CD4-positive, alpha-beta T cell treated with Interleukin-17A for 4 hours (primary cell): ENCODE results near the gene CORO2A.
"Not testable (repeated sequence)": the region's sequence is repeated elsewhere in the genome, so short reads cannot be mapped to it uniquely, and the experiment has no call there.

Experiments used
- DNase-seq: peaks from one replicate; pipeline ENCODE4 v3.0.0-alpha.2; 2020; ENCODE audit warnings: mixed read lengths

CORO2A gene

DNA sequence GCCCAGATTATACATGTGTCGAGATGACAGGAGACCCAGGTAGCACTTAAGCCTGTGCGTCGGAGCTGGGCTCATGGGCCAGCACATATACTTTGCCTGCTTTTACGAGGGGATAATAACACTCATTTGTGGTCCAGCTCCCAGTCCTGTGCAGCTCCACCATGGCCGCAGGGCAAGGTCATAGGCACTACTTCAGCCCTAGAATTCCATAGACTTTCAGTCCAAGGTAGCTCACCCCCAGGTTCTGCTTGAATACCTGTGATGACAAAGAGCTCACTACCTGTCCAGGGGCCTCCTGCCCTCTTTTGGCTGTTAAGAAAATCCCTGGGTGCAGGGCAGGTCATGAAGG, 1.7 kb downstream of the CORO2A start:
- no peak for DNase-seq

DNA sequence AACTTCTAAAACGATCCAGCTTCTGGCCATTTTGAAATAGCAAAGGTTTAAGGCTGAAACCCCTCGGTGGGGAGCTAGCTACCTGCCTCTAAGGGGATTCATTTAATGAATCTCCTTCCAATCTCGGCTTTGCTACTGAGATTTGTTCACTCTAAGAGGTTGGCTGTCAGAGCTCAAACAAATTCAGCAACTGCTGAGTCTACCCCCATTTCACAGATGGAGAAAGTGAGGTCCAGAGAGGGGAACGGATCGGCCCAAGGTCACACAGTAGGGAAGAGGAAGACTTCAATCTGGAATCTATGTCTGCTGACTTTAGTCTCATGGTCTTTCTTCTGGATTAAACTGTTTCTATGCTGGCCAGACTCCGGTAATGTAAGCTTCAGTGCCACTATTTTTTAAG, 3.0 kb downstream of the CORO2A start:
- DNase-seq: no peak

DNA sequence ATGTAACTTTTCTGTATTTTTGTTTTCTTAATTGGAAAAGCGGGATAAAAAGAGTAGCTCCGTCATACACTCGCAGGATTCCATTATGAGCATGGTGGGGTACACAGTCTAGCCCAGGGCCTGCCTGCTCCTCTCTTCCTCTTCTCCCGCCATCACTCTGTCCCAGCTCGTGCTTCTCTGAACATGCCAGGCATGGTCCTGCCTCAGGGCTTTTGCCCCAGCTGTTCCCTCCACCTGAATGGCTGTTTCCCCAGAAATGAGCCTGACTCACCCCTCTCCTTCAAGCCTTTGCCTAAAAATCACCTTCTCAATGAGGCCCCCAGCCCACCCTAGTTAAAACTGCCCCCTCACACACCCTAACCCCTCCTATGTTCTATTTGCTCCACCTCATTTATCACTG, 4.5 kb downstream of the CORO2A start:
- DNase-seq: no peak

DNA sequence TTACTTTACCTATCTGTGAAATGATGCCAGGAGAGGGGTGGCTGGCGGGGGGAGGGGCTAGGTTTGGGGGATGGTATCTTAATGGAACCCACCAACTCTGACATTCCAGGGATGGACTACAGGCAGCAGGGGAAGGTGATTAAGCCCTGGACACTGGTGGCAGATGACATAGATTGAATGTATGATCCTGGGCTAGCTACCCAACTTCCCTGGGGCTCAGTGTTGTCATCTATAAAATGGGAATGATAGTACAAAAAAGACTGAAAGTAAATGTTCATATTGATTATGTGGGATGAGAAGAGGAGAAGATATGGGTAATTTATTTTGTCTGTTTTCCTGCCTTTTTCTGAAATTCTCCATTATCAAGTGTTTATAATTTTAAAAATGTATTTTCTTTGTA, 6.2 kb downstream of the CORO2A start:
- no peak for DNase-seq

DNA sequence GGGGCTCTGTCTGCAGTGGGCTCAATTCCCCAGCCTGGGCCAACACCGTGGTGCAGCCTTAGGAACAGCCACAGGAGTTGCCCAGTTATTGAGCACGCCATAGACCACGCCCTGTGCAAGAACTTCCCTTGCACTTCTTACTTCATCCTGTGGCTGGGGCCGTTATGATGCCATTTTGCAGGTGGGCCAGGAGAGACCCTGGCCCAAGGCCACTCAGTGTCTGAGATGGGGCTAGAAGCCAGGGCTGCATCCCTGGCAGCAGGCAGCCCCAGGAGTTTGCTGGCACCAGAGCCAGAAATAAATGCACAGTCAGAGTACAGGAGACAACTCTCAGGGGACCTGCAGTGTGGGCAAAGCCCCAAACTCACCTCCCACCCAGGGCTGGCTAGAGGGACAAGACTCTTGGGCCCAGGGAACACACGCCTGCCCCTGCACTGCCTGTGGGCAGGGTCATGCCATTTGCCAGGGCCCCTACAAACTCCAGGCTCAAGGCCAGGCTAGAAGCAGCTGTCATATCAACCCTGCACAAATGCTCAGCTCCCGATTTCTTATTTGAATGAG, 6.7 kb downstream of the CORO2A start:
- no peak for DNase-seq

DNA sequence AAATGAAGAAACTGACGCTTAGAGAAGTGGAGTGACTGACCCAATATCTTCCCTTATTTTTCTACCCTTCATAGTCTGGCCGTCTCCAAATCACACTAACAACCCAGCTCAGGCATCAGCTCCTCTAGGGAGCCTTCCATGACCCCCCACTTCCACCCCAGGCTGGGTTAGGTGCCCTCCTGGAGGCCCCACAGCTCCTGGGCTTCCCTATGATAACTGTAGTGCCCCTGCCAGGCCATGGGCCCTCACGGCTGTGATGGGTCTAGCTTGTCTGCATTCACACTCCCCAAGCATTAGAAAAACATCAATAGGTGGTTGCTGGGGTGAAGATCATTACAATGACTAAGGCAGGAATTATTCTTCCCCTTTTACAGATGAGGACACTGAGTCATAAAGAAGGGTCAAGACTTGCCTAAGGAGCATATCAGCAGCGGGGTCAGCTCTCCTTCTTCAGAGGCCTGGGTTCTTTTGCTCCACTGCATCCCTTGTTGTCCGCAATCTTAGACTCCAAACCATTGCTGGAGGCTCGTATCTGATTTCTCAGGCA, 7.3 kb downstream of the CORO2A start:
- DNase-seq: no peak

DNA sequence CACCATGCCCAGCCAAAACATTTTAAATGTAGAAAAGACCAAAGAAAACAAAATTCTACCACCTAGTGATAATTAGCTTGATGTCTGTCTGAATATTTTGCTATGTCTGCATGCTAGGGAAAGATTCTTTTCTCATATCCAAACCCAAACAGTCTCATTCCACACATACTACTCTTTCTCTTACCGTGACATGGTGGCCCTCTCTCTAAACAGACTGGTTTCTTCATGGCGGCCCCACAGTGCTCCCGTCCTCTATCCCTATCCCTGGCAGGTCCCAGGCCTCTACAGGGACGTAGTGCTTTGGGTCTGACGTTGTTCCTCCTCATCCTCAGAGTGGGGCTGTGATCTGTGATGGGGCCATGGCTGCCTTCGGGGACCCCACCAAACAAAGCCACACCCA, 8.1 kb downstream of the CORO2A start:
- no peak for DNase-seq

DNA sequence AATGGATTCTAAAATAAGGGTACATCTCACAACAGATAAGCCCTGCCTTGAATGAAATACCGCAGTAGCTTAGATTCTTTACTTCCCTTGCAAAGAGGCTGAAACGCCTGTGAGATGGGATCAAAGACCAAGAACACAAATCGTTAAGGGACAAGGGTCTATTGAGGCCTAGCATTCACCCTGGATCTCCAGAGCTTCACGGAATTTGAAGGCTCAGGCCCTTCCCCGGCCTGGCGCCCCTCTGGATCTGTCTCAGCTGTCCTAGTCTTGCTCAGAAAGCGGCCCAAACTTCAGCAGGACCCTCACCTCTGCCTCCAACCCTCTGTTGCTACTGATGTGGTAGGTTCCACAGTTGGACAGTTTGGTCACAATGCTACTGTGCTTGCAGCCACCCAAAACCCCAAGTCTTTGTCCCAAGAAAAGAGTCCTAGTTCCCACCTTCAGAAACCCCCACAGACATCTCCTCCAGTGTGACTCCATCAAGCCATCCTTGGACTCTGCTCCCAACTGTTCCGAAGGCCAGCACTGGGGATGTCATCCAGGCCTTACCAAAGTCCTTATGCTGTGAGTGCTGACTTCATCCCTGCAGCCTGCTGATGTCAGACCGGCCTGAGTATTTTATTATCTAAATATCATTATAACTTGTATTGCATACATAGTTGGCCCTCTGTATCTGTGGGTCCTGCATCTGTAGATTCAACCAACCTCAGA, 9.4 kb downstream of the CORO2A start:
- DNase-seq: no peak

DNA sequence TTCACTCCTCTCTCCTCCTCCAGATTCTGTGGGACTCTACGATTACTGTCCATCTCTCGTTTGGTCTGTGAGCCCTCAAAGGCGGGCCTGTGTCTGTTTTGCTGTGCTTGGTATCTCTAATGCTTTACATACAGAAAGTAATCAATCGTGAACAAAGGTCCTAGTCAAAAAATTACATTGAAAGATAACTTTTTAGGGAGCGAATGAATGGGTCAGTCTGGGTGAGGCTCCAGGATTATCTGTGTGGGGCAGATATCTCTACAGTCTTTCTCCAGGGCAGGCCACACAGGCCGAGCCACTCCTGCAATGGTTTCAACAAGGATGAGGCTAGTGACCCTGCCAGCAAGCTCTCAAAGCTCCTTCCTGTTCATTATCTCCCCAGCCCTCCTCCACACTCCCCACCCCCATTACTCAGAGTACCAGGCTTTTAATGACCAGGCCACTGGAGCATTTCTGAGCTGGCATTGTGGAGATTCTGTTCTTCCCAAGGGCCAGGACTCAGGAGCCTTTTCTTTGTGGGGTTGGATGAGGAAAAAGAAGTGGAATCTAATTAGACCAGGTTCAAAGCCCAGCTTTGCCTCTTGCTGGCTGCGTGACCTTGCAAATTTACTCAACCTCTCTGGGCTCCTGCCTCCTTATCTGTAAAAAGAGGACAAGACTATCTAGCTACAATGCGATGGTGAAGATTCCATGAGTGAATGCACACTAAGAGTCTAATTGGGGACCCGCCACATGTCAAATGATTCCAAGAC, 10.2 kb downstream of the CORO2A start:
- no peak for DNase-seq

DNA sequence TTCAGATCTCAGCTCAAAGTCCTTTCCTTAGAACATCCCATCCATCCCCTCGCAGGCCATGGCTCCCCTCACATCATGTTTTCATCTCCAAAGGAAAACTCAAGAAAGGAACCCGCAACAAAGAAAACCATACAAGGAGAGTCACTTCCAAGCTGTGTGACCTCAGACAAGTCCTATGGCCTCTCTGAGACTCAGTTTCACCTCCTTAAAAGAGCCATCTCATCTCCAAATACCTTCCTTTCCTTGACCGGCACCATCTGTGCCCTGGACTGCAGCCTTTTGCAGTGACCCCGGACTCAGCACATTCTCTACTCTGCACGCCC, 10.7 kb downstream of the CORO2A start:
- no peak for DNase-seq

DNA sequence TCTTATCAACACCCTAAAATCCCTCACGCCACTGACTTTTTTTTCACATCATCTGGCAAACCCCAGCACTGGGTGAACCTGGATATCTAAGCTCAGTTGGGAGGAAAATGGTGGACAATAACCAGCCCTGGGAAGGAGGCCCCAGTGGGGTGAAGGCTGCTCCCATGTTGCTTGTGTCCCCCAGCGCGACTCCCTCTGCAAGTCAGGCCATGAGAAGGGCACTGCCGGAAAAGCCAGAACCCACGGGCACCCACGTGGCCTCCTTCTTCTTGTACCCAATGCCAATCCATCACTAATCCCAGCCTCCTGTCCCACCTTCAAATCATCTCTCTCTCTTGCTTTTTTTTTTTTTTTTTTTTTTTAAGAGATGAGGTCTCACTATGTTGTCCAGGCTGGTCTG, 11.4 kb downstream of the CORO2A start:
- no peak for DNase-seq

DNA sequence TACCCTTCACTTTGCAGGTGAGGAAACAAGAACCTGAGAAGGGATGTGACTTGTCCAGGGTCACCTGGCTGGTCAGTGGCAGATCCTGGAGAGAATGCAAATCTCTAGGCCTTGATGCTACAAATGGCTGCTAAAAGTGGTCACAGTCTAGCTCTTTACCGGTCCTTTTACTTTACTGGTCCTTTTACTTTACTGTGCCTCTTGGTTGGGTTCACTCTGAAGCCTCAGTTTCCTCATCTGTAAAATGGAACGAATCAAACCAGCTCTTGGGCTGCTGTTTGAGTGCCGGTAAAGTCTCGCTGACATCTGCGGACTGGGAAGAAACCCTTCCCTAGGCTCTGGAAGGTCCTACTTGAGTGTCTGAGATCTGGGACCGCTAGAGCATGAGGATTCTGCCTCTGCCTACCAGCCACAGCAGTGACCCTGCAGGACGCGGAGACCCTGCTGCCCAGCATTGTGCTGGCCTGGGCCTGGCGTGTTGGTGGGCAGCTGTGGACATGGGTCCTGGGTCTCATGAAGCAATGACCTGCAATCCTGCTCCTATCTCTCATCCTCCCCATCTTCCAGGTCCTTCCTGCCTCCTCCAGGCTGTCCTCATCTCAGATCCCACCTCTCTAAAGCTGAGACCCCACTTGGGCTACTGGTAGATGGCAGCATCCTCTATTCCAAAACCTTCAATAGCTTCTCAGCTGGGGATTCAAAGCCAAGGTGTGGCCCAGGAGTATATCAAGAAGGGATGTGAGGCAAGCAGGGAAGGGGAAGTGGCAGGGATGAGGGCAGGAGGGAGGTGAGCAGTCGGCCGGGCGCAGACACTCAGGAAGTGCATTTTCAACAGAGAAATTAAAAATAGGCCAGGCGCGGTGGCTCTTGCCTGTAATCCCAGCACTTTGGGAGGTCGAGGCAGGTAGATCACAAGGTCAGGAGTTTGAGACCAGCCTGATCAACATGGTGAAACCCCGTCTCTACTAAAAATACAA, 13.3 kb downstream of the CORO2A start:
- DNase-seq: no peak

DNA sequence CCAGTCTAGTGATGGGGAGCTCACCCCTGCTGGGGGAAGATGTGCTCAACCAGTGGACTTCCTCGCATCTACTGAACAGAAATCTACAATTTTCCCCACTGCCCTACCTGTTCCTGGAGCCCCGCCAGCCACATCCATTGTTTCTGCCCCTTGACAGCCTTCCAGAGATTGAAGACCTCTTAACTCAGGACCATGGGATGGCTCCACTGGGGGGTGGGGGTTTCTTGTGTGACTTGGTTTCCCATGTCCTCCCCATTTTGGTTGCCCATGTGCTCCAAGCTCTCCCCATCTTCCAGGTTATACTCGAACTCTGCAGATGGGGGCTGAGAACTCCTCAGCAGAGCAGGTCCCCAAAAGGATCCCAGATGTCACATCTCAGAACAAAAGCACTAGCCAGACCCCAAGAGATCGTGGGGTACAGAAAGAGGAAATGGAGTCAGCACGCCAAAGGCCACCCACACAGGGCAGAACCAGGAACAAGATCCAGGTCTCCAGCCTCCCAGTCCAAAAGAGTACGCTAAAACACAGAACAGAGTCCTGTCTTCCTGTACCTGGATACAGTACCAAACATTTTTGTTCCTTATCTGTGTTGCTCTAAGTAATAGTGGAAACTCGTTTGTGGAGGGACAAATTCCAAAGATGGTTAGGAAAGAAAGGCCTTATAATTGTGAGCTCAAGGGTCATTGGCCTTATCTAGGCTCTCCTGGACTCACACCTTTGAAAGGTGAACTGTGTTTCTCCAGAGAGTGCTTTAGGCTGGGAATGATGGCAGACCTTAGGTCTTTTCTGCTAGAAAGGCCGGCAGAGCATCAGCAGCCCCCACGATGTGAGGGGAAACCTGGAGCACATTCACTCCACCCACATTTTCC, 15.8 kb downstream of the CORO2A start:
- no peak for DNase-seq

DNA sequence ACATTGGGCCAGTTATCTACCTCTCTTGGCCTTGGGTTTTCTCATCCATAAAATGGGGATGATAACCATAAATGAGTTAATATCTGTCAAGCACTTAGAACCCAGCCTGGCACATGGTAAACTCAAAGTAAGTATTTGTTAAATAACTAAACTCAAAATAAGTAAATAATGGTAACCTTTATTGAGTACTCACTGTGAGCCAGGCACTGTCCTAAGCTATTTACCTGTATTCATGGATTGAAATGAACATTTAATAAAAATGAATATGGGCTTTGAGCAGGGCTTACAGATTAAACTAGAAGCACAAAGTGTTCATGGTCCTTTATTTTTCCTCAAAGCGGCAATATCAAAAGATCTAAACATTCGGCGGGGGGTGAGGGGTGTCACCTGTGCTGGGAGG, 16.7 kb downstream of the CORO2A start:
- no peak for DNase-seq

DNA sequence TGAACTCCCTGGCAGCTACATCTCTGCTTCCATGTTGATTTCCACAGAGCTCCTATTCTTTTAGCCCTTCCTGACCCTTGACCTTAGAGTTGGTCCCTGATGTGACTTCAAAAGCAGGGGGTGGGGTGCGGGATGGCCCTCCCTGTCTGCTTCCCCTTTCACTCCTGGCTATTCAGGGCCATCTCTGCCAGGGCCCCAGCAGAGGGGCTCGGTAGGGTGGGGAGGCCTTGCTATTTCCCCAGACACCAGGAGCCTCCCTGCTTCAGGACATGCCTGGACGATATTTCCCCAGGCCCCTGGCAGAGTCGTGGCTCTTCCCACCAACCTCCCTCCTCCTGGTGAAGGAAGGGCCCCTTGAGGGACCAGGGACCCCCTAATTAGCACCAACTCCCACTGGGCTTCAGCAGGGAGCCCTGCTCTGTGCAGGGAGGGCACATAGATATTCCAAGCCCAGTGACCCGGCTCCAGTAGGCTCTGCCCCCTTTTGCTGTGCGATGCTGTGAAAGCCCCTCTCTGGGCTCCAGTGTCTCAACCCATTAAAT, 17.3 kb downstream of the CORO2A start:
- no peak for DNase-seq

DNA sequence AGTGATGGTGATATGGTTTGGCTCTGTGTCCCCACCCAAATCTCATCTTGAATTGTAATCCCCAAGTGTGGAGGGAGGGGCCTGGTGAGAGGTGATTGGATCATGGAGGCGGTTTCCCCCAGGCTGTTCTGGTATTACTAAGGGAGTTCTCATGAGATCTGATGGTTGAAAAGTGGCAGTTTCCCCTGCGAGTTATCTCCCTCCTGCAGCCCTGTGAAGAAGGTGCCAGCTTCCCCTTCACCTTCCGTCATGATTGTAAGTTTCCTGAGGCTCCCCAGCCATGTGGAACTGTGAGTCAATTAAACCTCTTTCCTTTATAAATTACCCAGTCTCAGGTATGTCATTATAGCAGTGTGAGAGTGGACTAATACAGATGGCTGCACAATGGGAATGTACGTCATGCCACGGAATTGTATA, 17.9 kb downstream of the CORO2A start:
- DNase-seq: not testable (repeated sequence)

DNA sequence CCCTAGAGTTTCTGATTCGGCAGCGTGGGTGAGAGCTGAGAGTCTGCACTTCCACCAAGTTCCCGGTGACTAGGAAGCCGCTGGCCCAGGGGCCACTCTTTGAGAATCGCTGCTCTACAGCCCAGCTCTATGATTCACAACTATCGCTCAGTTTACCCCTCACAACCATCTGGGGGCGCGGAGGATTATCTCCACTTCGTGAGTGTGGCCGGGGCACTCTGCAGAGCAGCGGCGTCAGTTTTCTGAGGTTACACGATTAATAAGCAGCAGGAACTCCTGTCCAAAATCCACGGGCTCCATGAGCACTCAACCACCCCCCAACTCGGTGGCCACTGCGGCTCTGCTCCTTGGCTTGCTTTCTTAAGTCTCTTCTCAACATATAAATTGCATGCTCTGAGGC, 19.3 kb downstream of the CORO2A start:
- DNase-seq: no peak

DNA sequence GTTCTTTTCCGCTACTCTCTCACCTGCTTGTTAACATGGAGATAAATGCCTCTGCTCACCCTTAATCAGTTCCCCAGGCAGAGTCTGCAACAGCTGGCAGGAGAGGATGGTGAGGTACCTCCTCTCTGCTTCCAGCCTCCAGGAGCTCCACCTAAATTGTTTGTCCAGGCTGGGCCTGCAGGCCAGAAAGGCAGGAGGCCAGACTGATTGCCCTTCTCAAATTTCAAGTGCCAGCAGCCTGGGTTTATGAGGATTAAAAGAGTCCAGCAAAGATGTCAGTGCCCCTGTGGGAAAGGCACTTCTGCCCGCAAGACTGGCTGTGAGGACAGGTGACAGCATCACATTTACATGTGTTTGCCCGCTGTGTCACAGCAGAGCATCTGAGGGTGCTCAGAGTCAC, 19.8 kb downstream of the CORO2A start:
- no peak for DNase-seq

DNA sequence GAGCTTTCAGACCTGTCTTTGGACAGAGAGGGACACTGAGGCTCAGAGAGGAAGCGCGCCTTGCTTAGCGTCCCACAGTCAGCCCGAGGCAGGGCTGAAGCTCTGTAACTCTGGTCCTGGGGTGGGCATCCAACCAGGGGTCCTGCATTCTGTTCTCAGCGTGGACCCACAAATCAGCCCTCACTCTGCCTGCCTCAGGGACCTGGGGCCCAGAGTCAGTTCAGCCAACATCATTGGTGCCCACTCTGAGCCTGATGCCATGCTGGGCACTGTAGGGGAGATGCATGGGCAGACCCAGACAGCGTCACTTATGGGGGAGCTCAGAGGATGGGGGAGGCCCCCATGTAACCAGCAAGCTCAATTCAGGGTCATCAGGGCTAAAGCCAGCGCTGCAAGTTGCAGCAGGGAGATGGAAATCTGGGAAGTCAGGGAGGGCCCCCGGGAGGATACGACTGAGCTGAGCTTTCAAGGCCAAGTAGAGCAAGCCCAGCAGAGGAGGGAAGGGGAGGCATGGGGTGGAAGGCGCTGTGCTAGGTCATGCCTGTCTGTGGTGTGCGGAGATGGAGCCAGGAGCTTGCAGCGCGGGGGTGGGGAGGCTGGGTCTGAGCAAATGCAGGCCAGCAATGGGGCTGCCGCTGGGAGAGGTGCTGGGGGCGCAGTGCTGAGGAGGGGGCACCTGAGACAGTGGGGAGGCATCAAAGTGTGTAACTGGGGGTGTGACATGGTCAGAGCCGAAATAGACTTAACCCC, 21.1 kb downstream of the CORO2A start:
- no peak for DNase-seq

DNA sequence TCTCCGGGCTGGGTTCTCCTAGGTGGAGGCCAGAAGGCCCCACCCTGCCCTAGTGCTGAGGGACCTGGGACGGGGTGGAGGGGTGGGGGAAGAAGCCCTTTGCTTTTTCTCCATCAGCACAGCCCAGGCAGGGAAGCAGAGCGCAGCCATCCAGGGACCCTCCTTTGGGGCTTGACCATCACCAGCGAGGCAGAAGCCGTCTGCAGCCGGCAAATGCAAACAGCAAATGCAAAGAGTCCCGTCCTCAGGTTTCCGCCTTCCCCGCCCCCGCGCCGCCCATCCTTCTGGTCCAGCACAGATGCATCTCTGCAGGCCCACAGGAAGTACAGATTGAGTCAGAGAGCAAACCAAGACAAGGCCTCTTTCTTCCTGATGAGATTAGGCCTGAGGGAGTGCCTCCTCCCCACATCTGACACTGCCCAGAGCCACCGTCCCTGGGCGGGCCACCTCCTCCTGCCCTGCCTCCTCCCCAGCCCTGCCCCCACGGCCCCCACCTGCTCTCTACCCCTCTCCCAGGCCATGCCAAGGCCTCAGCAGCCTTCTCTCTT, 23.4 kb downstream of the CORO2A start:
- peak; percentile 64 for DNase-seq
